GM18520 (cell line): ENCODE data around the gene SLC16A5.
"Not testable (repeated sequence)": the region's sequence is repeated elsewhere in the genome, so short reads cannot be mapped to it uniquely, and the experiment has no call there.

Experiments
- ATAC-seq: cut with Tn5 transposase; IDR thresholded peaks from one replicate; pipeline ENCODE4 v1.9.1; 2021; ENCODE audit not compliant: unreplicated experiment

The SLC16A5 gene

DNA sequence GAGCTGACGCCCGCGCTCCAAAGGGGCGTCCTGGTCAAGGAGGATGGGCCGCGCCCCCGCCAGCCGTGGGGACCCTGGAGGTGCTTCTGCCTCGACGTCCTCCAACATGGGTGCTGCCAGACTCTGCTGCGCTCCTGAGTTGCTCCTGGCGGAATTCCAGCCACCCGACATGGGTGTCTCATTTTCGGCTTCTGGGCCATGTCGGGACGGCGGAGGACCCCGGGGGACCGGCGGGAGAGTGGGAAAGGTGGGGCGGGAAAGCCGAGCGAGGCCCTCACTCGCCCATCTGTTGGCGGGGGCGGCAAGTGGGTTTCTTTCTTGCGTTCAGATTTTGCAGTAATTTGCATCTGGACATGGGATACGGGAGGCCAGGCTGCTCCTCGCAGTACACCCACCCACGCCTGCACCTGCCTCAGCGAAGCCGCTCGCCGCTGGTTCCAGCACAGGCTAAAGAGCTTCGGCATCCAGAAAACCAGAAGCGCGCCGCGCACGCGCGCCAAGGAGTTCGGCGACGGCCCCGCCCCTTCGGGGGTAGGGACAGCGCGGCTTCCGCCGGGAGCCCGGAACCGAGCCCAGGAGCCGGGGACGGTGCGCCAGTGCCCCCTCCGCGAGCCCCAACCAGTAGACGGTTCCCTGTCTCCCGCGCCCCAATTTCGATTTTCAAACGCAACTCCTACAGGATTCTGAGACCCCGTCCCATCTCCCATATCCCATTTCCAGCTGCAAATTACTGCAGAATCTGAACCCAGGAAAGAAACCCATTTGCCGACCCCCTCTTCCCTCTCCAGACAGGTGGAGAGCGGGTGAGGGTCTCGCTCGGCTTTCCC is 21.9 kb downstream of the SLC16A5 start, which contains the start of gene ARMC7:
ARMC7 (plus strand) TSS at position 563 of the 827 bp plus-strand sequence. CDS start 320 bp downstream, outside the sequence.
- ATAC-seq, result peak; percentile 39

- ATAC-seq, result no peak
Measured at GRCh38 chr17:75110234-75110937, 22.6 kb downstream of the SLC16A5 start.

GRCh38 chr17:75111777-75112335 is 24.1 kb downstream of the SLC16A5 start:
- ATAC-seq, result no peak

DNA sequence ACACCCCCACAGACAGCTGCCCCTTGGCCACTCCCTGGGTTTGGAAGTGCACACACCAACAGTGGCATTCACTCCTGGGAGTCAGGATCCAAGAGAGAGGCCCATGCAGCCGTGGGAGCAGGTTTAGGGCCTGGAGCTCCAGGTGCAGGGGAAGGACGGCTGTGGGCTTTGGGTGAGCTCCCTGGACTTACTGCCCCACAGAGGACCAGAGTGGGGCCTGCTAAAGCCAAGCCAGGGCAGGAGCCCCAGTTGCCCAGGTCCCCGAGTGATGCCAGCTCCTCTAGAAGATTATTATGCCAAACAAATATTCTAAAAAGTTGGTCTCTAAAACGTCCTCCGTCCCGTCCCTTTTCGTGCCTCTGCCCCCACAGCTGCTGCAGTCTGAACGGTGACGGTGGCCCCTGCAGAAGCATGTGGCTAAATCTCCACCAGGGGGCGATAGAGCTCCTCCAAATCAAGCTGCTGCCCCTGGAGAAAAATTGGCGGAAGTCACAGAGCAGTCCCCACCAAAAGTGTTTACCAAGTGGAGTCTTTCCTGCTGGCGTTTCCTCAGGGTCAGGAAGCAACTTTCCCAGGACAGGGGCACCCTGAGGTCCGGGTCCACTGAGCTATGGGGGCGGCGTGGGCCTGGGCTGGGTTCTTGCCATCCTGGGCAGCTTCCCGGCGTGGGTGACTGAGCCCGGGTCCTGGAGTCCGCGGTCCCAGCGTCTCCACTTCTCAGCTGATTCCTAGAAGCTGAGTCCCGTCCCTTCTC is 26.2 kb downstream of the SLC16A5 start:
- ATAC-seq, result no peak

DNA sequence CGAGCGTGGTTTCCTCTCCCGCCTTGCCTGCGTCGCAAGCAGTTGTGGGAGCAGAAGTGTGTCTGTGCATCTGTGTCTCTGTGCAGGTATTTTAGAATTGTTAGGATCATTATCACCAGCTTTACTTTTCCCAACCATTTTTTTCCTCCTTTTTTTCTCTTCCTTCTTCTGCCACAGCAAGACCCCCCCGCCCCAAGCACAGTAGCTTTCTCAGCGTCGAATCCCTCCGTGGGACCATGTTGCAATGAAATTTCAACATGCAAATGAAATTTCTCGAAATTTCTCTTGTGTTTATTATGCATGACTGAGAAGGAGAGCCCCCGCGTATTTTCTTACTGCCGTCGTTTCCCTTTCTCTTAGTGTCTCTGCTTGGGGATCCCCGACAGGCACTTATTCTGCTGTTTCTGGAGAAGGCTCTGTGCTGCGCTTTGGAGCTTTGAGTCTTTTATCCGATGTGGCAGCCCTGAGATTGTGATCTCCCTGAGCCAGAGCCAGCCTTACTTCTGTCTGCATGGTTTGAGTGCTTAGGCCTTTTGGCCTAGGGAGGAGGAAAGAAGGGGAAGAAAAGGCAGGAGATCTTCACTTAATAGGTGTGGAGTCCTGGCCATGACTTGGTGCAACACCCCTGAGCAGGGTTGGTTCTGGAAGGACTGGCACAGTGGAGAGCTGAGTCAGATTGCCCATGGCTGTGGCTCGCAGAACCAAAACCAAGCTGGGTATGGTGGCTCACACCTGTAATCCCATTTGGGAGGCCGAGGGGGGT is 27.0 kb downstream of the SLC16A5 start:
- ATAC-seq, result no peak

DNA sequence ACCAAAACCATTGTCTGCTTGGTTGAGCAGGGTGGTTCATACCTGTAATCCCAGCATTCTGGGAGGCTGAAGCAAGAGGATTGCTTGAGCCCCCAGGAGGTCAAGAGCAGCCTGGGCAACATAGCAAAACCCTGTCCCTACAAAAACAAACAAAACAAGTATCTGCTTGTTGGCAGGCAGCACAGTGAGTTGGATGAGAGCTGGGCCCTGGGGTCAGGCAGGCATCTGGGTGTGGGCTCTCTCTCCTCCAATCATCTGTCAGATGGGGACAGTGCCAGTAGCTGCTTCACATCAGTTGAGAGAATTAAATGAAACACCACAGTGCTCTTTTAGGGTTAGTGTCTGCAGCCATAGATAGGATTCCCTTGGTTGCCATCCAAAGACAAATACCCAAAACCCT is 27.8 kb downstream of the SLC16A5 start:
- ATAC-seq, result no peak

GRCh38 chr17:75116737-75117136 is 29.0 kb downstream of the SLC16A5 start:
- ATAC-seq, result no peak

DNA sequence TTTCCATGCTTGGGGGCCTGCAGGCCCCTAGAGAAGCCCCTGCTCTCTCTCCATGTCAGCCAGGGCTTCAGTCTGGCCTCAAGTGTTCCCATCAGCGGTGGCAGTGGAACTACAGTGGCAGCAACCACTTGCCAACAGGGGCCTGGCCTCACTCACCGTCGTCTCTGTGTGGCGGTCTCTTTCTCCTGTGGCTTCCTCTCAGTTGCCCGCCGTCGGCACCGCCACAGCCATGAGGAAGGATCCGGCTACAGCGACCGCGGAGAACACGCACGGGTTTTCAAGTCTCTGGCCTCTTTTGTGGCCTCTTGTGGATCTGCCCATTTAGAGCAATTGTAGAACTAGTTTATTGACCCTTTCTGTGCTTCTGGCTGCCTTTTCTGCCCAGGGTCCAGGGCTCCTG is 30.6 kb downstream of the SLC16A5 start:
- no peak for ATAC-seq

DNA sequence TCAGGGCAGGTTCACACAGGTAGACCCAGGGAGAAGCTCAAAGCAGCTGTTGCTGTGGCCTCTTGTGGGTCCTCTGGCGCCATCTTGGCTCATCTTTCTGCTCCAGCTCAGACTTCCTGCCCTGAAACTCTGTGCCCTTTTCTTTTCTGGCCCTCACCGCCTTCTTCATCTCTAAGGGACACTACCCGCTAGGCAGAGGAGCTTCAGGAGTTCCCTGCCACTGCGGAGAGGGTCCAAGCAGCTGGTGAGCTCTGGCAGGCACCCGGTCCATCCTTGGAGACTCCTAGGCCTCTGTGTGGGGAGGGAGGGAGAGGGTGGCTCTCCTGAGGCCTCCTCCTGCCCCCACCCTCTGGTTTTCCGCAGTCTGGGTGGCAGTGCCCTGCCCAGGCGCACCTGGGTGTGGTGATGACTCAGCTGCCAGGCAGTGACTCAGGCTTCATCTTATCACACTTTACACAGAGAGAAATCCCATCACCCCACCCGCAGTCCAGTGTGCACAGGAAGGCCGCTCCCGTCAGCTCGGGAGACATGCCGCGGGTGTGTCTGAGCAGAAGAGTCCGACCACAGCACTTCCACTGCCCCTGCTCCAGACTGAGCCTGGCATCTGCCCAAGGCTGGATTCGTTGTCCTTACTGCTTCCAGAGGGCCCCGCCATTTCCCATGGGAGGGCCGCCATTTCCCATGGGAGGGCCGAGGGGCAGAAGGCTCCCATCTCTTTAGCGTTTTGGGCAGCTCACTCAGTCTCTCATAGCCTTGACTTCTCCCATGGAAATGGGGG is 36.5 kb downstream of the SLC16A5 start:
- ATAC-seq, result no peak

GRCh38 chr17:75124819-75125162 is 37.0 kb downstream of the SLC16A5 start:
- ATAC-seq, result no peak

GRCh38 chr17:75125984-75126383 is 38.2 kb downstream of the SLC16A5 start:
- ATAC-seq, result no peak

DNA sequence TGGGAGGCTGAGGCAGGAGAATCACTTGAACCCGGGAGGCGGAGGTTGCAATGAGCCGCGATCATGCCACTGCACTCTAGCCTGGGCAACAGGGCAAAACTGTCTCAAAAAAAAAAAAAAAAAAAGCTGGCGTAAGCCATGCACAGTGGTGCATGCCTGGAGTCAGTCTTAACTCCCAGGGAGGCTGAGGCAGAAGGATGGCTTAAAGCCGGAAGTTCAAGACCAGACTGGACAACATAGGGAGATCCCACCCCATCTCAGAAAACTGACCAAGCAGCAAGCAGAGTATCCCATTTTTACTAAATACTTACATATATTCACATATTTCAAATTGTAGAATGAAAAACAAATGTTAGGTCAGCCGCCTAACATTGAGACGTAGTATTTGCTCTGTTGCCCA is 39.2 kb downstream of the SLC16A5 start:
- ATAC-seq, result no peak

GRCh38 chr17:75127936-75128335 is 40.2 kb downstream of the SLC16A5 start:
- ATAC-seq, result not testable (repeated sequence)

DNA sequence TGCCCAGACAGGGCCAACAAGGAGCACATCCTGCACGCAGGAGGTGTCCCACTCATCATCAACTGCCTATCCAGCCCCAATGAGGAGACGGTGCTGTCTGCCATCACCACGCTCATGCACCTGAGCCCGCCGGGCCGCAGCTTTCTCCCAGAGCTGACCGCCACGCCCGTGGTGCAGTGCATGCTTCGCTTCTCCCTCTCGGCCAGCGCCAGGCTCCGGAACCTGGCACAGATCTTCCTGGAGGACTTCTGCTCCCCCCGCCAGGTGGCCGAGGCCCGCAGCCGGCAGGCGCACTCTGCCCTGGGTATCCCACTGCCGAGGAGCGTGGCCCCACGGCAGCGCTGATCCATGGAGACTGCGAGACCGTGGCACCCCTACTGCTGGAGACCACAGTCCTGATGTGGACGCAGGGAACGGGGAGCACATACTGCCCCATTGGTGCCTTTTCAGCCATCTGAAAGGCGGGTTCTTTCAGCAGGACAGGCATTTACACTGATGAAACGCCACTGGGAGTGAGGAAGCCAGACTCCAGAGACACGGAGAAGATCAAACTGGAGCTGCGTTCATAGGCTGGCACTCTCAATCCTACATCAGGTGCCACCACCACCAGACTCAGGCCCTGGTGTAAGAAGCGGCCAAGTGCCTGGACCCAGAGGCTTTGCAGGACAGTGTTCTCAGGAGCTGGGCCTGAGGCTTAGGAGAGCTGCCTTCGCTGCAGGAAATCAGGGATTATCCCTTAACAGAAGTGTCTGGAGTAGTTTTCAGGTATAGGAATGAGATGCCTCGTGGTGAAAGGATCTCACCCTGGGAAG is 41.1 kb downstream of the SLC16A5 start:
- no peak for ATAC-seq

DNA sequence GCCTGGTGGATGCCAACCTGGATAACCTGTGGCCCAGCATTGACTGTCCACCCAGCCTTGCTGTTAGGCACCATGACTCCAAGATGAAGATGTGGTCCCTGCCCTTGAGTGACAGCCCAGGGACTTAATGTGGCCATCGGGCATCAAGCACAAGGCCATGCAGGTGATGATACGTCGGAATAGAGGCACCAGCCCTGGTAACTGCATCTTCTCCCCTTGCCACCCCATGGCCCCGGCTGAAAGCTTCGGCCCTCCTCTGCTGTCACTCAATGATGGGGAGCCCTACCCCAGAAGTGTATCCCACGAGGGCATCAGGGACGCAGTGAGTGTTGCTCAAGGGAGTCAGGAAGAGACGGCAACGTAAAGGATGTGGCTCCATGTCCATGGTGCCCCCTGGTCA is 41.8 kb downstream of the SLC16A5 start:
- ATAC-seq, result no peak

GRCh38 chr17:75130059-75130631 is 42.4 kb downstream of the SLC16A5 start:
- ATAC-seq, result no peak

- no peak for ATAC-seq
Measured at GRCh38 chr17:75130632-75131277, 43.0 kb downstream of the SLC16A5 start.
